ENCODE results near the gene PRPS1L1.

DNA sequence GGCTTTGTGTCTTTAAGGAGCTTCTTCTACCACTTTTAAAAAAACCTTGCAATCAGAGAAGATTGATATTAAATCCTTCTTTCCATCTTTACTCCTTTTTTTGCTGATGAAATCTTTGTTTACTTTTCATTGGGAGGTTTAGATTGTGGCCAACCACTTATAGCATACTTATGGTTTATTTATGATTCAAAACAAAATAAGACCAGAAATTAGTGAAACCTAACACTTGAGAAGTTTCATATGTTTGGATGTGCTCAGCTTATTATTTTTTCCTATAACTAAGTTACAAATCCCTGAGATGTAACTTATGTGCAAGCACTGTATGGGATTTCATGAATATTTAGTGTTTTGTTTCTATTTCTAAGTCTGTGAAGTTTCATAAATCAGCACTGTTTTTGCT is 13.5 kb upstream of the PRPS1L1 start:
- no peak for TF ChIP-seq TAF1 (IDR thresholded peaks at IDR 0.05; ENCODE audit: borderline replicate concordance, low read depth, low read length)
- TF ChIP-seq POLR2A (IDR thresholded peaks at IDR 0.05; ENCODE audit: low read depth, low read length): no peak
- no peak for TF ChIP-seq ZZZ3 (IDR thresholded peaks at IDR 0.05; ENCODE audit: control insufficient read depth, insufficient read length, low read depth)
- TF ChIP-seq MYC (IDR thresholded peaks at IDR 0.05; ENCODE audit: insufficient read depth, insufficient read length, insufficient replicate concordance, low read length, severe bottlenecking): no peak
- no peak for TF ChIP-seq ESRRA (IDR thresholded peaks at IDR 0.05; ENCODE audit: low read length)
